GM12892 (cell line): ENCODE results near the gene UBA3.

Experiments
- DNase-seq: peaks from one replicate; pipeline ENCODE4 v3.0.0; 2011; ENCODE audit not compliant: insufficient read length
- FAIRE-seq: peaks from 2 replicates; lab custom pipeline; 2011; peaks lifted over from hg19 to GRCh38; lab: Jason Lieb, UNC
- POLR2A ChIP-seq: IDR thresholded peaks from 2 replicates; pipeline ENCODE4 v1.6.1; 2011; ENCODE audit warnings: low read depth, low read length, control low read depth
- POLR2AphosphoS5 ChIP-seq: IDR thresholded peaks from 2 replicates; pipeline ENCODE4 v1.6.1; 2011; ENCODE audit warnings: low read depth, low read length, control low read depth
- TAF1 ChIP-seq: IDR thresholded peaks from 2 replicates; pipeline ENCODE4 v1.6.1; 2011; ENCODE audit warnings: low read depth, mild to moderate bottlenecking, control low read depth, low read length, borderline replicate concordance

The UBA3 gene

DNA sequence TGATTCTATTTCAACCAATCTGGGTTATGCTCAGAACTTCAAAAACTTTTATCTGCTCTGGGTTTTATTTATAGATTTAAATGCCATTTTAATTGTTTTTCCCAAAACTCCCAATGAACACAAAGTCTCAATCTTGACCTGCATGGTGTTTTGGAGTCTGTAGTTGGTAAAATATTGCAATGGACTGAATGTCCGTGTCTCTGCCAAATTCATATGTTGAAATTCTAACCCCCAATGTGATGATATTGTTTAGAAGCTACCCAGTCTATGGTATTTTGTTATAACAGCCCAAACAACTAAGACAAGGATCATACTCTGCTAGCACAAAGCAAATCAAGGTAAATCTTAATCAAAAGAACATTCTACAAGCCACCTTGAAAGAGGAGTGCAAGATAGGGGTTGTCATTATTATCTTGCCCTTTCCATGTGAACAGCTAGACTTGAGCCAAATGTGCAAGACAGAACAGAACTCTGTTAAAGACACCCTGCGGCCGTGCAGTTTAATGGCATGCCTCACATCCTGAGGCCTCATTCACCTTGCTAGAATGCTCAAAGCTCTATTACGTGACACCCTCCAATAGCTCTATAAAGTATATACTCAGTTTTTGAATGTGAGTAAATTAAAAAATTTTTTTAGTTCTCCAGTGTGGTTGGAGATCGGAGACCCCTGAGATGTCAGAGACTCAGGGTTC lies 74.2 kb downstream of the UBA3 start:
- FAIRE-seq (no peak), DNase-seq (no peak)
- TF ChIP-seq POLR2A (no peak), POLR2AphosphoS5 (no peak)

DNA sequence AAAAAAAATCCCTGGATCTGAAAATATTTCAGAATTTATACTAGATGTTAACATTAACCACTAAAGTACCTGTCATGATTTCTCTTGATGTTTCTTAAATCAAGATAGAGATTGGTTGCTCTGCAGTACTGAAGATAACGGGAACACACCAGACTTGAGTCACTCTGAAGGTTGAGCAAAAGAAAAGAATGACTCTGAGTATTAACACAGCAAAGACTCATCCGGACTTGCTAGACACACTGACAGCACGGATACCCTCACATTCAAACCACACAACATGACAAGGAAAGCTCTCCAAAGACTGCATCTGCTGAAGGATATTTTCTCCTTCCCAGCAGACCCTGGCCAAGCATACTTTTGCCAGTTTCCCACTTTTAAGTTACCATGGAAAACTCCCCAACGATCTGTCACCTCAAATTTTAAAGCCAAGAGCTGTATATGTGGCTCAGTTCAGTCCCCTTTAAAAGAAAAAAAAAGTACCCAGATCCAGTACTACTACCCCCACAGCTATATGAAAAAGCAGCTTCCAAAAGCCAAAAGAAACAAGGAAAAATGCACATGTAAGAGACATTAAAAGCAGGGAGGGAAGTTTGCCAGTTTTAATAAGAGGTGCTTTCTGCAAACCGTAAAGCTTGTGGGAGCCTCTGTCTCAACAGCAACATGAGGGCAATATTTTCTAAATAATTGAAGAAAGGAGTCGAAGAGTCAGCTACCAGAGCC lies 74.9 kb downstream of the UBA3 start:
- FAIRE-seq (no peak), DNase-seq (no peak)
- TF ChIP-seq POLR2A = no peak
- TF ChIP-seq POLR2AphosphoS5 = no peak
- TF ChIP-seq TAF1 = no peak
